WI38 (cell line): Measurements from ENCODE around the gene SAMD4B.

Experiments
- H3K4me3 ChIP-seq: 2 replicates; pipeline ENCODE4 v1.5.1; 2011; ENCODE audit warnings: low read depth, mild to moderate bottlenecking, control low read depth, low read length
- TF ChIP-seq, protein P1 (sequence below): IDR thresholded peaks from 2 replicates; pipeline ENCODE4 v1.5.1; 2012; ENCODE audit warnings: low read depth, mild to moderate bottlenecking, control low read depth, low read length

The SAMD4B gene

DNA sequence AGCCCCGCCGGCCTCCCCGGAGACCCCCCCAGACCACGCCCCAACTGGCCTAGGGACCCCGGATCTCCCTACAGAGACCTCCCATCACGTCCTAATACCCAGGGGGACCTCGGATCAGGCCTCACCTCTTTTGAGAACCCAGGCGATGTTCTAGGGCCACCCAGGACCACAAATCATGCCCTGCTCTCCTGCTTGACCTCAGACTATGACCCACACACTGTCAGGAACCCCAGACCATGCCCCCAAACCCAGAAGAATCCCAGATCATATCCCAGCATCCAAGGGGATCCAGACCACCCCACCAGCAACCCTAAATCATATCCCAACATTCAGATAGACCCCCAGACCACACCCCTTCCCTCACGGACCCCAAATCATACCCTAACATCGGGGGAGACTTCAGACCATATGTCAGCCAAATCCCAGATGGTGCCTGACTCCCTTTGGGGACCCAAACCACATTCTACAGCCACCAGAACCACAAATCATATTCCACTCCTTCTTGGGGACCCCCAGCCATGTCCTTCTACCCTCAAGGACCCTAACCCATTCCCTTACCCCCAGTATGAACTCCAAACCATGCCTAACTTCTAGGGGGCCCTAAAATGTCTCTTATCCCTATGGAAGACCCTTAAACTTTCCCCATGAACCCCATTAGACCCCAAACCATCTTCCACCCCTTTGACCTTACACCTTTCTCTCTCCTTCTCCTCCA, 20.9 kb upstream of the SAMD4B start:
- H3K4me3 ChIP-seq = no peak overlapping the region
- TF ChIP-seq, protein P1, sequence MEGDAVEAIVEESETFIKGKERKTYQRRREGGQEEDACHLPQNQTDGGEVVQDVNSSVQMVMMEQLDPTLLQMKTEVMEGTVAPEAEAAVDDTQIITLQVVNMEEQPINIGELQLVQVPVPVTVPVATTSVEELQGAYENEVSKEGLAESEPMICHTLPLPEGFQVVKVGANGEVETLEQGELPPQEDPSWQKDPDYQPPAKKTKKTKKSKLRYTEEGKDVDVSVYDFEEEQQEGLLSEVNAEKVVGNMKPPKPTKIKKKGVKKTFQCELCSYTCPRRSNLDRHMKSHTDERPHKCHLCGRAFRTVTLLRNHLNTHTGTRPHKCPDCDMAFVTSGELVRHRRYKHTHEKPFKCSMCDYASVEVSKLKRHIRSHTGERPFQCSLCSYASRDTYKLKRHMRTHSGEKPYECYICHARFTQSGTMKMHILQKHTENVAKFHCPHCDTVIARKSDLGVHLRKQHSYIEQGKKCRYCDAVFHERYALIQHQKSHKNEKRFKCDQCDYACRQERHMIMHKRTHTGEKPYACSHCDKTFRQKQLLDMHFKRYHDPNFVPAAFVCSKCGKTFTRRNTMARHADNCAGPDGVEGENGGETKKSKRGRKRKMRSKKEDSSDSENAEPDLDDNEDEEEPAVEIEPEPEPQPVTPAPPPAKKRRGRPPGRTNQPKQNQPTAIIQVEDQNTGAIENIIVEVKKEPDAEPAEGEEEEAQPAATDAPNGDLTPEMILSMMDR = no peak

DNA sequence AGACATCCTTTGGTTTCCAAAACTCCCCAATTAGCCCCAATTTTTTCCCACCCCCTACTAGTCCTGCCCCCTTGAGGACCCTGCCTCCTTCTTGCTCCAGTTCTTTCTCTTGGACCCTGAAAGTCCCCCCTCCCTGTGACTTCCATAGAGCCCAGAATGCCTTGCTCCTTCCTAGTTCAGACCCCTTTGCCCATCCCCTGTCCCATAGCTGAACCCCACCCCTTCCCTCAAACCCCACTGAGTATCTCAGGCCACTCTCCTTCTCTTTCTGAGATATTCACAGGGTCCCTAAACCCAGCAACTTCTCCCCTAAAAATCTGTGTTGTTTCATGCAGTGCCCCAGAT, 20.4 kb upstream of the SAMD4B start:
- TF ChIP-seq, protein P1 = no peak
- no peak overlapping the region for H3K4me3 ChIP-seq

DNA sequence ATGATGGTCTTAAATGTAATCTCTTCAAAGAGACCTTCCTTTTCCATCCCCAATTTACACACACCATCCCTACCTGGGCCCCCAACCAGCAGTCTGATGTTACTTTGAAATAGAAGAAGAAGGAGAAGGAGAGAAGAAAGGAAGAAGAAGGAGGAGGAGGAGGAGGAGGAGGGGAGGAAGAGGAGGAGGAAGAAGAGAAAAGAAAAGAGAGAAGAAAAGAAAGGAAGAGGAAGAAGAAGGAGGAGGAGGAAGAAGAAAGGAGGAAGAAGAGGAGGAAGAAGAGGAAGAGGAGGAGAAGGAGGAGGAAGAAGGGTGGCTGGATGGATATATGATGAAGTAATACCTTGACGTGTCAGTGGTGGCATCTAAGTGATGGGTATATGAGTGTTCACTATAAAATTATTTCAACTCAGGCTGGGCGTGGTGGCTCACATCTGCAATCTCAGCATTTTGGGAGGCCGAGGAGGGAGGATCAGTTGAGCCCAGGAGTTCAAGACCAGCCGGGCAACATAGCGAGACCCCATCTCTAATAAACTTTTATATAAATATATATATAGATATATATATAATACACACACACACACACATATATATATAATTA, 17.9 kb upstream of the SAMD4B start:
- no peak overlapping the region for H3K4me3 ChIP-seq
- TF ChIP-seq, protein P1 = no peak

DNA sequence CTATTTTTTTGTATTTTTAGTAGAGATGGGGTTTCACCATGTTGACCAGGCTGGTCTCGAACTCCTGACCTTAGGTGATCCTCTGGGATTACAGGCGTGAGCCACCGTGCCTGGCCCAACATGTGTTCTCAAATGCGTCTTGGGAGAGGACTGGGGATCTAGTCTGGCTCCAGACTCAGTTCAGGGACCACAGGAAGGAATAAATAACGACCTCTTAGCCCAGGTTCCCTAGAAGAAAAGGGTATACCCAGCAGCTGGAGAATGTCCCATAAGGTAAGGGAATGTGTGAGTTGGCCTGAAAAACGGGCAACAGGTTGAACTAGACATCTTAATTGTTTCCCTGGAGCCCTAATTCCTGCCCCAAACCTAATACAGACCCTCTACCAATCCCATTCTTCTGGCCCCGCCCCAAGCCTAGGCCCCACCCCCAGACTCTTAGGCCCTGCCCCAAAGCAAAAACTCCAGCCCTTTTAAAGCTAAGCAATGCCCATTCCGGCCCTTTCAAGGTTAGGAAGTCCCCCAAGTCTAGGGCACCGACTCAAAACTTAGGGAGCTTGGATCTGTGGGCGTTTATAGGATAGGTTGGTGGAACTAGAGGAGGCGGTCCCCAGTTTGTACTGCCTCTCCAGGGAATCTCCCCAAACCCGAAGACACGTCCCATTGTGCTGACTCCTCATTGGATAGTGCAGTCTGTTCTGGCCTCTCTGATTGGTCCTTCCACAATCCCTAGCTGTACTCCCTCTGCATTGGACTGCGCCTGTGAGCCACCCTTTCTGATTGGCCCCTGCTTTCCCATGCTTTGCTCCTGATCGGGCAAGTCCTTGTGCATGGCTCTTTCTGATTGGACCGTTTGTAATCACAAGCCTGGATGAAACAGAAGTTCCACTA, 16.2 kb upstream of the SAMD4B start:
- TF ChIP-seq, protein P1 = no peak
- no peak overlapping the region for H3K4me3 ChIP-seq

DNA sequence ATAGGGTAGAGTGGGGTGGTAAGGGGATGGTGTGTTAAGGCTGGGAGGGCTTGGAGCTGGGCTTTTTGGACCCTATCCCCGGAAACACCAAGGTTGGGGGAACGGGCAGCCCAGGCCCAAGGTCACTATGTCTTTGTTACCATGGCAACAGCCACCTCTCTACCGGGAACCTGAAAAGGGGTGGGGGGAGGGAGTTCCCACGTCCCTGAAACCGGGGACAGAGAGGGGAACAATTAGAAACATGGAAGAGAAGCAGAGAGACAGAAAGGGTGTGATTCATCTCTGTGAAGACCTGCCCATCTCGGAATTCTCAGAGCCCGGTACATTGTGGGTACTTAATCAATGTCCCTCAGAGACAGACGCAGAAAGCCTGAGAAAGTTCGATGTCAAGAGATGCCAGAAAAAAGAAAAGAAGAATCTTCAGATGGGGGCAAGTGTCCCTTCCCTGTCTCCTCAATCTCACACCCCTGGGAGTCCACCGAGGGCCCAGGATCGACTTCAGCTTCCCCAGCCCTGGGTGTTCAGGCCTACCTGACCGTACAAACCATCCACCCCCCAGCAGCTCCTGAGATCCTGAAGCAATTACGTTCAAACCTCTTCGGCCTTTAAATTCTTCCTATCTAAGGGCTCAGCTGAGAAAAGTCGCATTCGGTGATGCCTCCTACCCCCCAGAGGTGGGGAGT, 14.7 kb upstream of the SAMD4B start:
- TF ChIP-seq, protein P1 = no peak
- H3K4me3 ChIP-seq = no peak overlapping the region

DNA sequence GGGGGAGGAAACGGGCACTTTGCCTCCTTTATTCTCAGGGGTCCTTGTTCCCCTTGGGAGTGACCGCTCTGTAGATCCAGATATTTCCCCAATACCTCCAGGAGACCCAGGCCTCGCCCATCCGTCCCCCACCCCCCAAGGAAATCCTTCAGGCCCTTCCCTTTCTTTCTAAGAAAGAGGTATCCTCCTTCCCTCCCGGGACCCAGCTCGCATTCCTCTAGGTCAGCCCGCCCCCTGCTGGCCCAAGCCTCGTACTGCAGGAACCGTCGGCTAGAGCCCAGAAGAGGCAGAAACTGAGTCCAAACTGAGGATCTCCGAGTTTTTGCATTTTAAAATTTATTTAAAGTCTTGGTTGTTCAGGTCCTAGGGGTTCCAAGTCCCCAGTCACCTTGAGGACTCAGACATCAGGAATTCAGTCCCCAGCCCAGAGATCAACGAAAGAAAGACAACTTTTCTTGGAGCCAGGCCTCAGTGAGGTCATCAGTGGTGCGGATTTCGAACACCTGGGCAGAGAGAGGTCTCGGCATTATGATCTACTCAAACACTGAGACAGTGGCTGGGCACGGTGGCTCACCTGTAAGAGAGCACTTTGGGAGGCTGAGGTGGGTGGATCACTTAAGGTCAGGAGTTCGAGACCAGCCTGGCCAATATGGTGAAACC, 14.0 kb upstream of the SAMD4B start:
- TF ChIP-seq, protein P1 = peak; percentile 91
- H3K4me3 ChIP-seq = no peak overlapping the region
